Activated naive CD8-positive, alpha-beta T cell (primary cell): ENCODE data around the gene ANKMY1.

Experiments
- H3K27ac Mint-ChIP-seq: one replicate; pipeline ENCODE4 v1.8.0; 2021; ENCODE audit warnings: mixed read lengths
- H3K27me3 Mint-ChIP-seq: one replicate; pipeline ENCODE4 v1.8.0; 2021; ENCODE audit warnings: mixed read lengths
- H3K36me3 Mint-ChIP-seq: one replicate; pipeline ENCODE4 v1.8.0; 2021; ENCODE audit warnings: mixed read lengths
- H3K4me1 Mint-ChIP-seq: one replicate; pipeline ENCODE4 v1.8.0; 2021; ENCODE audit warnings: low read depth, mixed read lengths
- H3K4me3 Mint-ChIP-seq: one replicate; pipeline ENCODE4 v1.8.0; 2021; ENCODE audit warnings: mild to moderate bottlenecking, mixed read lengths
- H3K9me3 Mint-ChIP-seq: one replicate; pipeline ENCODE4 v1.8.0; 2021; ENCODE audit warnings: low read depth, mixed read lengths

The ANKMY1 gene

DNA sequence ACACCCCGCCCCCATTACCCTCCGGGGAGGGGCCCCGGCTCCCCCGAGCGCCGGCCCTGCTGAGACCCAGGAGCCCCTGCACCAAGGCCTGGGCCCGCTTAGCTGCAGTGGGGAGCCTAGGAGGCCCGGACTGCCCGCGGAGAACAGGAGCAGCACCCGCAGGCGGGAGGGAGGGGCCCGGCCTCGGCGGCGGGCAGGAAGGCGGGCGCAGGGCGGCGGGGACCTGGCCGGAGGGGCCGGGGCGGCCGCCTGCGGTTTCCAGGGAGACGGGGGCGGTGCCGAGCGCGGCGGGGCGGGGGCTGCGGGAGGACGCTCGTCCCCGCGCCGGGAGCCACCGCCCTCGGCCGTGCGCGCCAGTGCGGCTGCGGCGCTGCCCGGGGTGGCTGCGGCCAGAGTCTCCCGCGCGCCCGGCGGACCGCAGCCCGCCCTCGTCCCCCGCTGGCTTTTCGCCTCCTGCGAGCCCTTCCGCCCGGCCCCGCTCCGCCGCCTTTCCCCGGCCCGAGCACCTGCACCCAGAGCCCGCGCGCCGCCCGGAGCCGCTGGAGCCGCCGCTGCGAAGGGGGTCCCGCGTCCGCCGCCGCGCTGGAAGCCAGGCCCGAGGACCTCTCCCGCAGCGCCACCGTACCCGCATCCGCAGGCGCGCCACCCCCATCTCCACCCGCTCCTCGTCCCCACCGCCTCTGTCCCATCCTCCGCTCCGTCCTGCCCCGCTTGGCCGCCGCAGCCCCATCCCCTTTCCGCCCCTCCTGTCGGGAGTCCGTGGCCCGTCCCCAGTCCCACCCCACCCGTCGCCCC is 105.1 kb downstream of the ANKMY1 start:
- no peaks in the 10 kb centered on the region for H3K36me3 Mint-ChIP-seq
- H3K9me3 Mint-ChIP-seq = no peaks in the 10 kb centered on the region
- no peak overlapping the region for H3K4me3 Mint-ChIP-seq
- peaks cover 22% of the 10 kb centered on the region for H3K27me3 Mint-ChIP-seq
- no peak overlapping the region for H3K27ac Mint-ChIP-seq
- peaks cover 12% of the 10 kb centered on the region for H3K4me1 Mint-ChIP-seq

DNA sequence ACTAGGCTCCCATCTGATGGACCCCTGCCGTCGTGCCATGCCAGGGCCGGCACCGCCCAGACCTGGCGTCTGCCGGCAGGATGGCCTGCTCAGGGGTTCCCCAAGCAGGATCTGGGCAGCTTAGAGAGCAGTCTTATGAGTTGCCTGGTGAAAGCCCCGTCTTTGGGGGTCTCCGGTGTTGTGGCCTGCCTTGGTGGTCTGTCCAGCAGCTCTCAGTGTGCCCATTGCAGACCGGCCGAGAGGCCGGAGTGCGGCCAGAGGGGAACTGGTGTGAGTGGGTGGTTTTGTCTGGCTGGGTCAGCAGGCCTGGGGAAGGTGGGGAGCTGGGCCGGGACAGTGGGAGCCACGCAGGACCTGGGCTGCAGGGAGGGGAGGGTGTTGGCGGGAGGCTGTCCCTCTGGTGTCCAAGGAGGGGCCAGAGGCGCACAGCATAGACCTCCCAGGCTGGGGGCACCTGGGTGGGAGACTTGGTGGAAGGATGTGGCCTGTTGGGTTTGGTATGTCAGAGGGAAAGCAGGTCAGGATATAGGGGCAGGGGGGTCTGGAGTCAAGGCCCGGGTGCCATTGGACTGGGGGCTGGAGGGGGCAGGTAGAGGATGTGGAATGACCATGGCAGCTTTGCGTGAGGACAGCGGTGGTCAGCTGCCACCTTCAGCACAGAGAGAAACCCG is 105.9 kb downstream of the ANKMY1 start:
- Mint-ChIP-seq H3K36me3 (no peaks in the 10 kb centered on the region), H3K27me3 (peaks cover 23% of the 10 kb centered on the region), H3K9me3 (no peaks in the 10 kb centered on the region), H3K4me3 (peak overlapping the region; percentile 59), H3K27ac (no peak overlapping the region), H3K4me1 (peaks cover 12% of the 10 kb centered on the region)

DNA sequence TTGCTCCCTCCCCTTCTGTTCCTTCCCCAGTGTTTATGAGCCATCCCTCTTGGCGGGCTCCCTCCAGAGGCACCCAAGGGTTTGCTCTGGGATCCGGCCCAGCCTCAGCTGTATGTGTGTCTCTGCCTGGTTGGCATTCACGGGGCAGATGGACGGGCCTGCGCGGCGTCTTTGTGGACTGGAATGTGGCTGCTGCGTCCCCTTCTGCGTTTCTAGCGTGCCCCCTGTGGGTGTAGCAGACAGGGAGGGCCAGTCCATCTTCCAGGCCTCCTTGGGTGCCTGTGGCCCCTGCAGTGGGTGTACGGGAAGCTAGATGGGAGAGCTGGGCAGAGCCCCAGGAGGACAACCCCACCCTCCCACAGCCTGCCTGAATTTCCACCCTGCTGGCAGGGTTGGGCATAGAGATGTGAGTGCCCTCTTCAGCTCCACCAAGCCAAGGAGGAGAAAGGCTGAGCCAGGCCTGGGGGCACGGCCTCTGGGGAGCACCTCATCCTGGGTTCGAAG is 106.6 kb downstream of the ANKMY1 start:
- H3K9me3 Mint-ChIP-seq = no peaks in the 10 kb centered on the region
- peaks cover 12% of the 10 kb centered on the region for H3K4me1 Mint-ChIP-seq
- H3K4me3 Mint-ChIP-seq = no peak overlapping the region
- H3K27me3 Mint-ChIP-seq = peaks cover 23% of the 10 kb centered on the region
- H3K36me3 Mint-ChIP-seq = no peaks in the 10 kb centered on the region
- no peak overlapping the region for H3K27ac Mint-ChIP-seq

DNA sequence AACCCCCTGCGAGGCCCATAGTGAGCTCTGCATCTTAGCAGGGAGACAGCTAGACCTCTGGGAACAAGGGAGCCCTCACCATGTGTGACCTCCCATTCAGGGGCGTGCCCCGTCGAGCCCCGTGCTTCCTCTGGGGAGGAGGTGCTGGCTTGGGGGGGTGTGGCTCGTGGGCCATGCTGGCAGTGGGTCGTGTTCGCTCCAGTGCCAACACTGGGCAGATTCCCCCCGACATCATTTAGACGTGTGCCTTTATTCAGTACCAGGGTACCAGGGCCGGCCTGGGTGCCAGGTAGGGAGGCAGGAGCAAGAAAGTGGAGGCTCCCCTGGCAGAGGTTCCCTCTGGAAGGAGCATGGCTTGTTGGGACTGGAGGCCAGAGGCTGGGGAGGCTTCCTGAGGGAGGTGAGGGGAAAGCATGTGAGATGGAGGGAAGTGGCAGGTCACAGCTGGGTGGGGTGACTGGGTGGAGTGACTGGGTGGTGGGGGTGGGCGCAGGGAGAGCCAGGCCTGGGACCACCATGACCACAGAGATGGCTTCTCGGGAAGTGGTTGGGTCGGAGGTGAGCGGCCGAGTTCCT is 107.2 kb downstream of the ANKMY1 start:
- Mint-ChIP-seq H3K4me3 (peak overlapping the region; percentile 5), H3K27me3 (peaks cover 23% of the 10 kb centered on the region), H3K27ac (no peak overlapping the region), H3K36me3 (no peaks in the 10 kb centered on the region), H3K9me3 (no peaks in the 10 kb centered on the region), H3K4me1 (peaks cover 12% of the 10 kb centered on the region)

DNA sequence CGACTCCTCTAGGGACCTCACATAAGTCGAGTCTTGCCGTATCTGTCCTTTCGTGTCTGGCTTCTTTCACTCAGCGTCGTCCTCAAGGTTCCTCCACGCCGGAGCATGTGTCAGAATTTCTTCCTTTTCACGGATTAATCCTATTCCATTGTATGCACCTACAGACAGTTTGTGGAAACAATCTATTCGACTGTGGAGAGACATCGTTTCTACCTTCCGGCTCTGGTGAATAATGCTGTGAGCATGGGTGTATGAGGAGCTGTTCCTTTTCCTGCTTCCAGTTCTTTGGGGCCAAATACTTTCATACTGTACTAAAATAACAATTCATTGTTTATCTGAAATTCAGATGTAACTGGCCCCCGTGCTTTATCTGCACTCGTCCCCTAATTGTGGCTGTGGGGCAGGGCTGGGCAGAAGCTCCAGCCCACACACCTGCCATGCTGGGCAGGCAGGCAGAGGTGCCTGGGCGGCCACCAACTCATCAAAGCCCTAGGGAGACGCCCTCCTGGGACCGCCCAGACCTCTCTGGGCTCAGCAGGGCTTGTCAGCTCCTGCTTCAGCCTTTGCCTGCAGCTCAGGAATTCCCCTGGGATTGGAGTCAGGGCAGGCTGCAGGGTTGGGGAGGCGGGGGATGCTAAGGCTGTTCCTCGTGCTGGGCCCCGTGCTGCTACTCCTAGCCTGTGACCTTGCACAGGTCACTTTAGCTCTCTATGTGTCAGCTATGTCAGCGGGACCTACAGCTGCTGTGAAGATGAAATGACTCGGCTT is 107.8 kb downstream of the ANKMY1 start:
- Mint-ChIP-seq H3K36me3 (no peaks in the 10 kb centered on the region), H3K4me3 (peak overlapping the region; percentile 5), H3K27me3 (peaks cover 22% of the 10 kb centered on the region), H3K4me1 (peaks cover 12% of the 10 kb centered on the region), H3K9me3 (no peaks in the 10 kb centered on the region), H3K27ac (no peak overlapping the region)

DNA sequence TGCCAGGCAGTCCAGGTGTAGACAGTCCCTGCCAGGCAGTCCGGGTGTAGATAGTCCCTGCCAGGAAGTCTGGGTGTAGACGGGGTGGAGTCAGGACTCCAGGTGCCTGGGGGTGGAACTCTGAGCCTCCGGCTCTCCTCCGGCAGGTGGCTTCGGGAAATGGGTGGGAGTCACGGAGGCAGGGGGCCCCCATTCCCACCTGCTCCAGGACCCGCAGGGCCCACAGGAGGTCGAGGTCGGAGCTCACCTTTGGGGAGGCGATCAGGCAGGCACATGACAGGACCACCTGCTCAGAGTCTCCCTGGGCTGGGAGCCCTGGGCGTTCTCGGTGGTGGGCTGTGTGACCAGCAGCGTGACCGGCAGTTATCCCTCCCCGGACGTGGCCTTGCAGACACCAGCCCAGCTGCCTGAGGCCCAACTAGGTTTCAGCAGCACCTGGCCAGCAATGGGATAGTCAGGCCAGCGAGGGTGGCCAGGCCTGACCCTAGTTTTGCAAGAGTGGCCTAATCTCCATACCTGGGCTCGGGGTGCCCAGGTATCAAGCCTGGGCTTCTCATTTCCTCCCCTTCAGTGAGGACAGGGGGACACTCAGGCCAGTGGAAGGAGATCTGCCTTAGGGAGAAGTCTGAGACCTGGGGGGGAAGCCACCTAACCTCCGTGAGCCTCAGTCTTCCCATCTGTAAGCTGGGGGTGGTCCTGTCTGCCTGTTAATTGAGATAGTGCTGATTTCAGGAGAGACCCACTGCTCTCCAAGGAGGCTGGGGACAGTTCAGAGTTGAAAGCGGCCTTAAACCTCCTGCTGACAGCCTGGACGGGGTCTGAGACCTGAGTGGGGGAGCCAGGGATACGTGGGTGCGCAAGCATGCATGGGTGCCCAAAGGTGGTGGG is 109.2 kb downstream of the ANKMY1 start:
- no peak overlapping the region for H3K4me3 Mint-ChIP-seq
- H3K27me3 Mint-ChIP-seq = peaks cover 18% of the 10 kb centered on the region
- no peaks in the 10 kb centered on the region for H3K36me3 Mint-ChIP-seq
- H3K27ac Mint-ChIP-seq = no peak overlapping the region
- H3K4me1 Mint-ChIP-seq = peaks cover 2% of the 10 kb centered on the region
- H3K9me3 Mint-ChIP-seq = no peaks in the 10 kb centered on the region

DNA sequence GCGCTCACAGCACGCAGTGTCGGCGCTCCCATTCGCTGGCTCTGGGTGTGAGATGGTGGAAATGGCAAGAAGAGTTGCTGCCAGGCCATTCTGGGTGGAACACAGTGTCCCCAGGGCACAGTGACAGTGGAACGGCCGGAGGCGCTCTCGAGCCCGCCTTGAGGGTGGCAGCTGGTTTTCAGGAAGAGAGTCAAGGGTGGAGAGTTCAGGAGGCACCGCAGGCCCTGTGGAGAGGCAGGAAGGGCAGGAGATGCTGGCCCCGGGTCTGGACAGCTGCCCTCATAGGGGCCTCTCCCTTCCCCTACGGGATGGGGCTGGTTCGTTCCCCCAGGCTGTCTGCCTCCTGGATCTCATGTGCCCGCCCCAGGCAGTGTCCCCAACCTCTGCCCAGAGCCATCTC is 109.9 kb downstream of the ANKMY1 start:
- H3K9me3 Mint-ChIP-seq = no peaks in the 10 kb centered on the region
- H3K27me3 Mint-ChIP-seq = peaks cover 18% of the 10 kb centered on the region
- peaks cover 2% of the 10 kb centered on the region for H3K4me1 Mint-ChIP-seq
- no peak overlapping the region for H3K4me3 Mint-ChIP-seq
- no peak overlapping the region for H3K27ac Mint-ChIP-seq
- no peaks in the 10 kb centered on the region for H3K36me3 Mint-ChIP-seq

DNA sequence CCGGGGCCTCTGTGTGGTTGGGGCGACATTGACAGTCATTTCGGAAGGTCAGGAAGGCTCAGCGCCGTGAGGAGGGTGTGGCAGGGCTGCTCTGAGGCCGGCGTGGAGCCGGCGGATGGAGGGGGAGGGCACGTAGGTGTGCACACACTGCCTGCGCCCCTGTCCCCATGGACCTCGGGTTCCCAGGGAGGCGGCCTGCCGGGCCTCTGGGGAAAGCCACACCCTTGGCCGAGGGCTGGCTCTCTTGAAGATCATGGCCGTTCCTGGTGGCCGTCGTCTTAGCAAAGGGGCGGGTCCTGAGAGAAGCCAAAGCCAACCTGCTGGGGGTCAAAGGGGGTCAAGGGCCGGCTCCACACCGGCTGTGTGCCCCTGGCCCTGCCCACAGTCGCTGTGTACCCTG is 110.5 kb downstream of the ANKMY1 start:
- H3K27me3 Mint-ChIP-seq = peaks cover 18% of the 10 kb centered on the region
- no peak overlapping the region for H3K4me3 Mint-ChIP-seq
- H3K27ac Mint-ChIP-seq = no peak overlapping the region
- peaks cover 2% of the 10 kb centered on the region for H3K4me1 Mint-ChIP-seq
- no peaks in the 10 kb centered on the region for H3K36me3 Mint-ChIP-seq
- H3K9me3 Mint-ChIP-seq = no peaks in the 10 kb centered on the region

DNA sequence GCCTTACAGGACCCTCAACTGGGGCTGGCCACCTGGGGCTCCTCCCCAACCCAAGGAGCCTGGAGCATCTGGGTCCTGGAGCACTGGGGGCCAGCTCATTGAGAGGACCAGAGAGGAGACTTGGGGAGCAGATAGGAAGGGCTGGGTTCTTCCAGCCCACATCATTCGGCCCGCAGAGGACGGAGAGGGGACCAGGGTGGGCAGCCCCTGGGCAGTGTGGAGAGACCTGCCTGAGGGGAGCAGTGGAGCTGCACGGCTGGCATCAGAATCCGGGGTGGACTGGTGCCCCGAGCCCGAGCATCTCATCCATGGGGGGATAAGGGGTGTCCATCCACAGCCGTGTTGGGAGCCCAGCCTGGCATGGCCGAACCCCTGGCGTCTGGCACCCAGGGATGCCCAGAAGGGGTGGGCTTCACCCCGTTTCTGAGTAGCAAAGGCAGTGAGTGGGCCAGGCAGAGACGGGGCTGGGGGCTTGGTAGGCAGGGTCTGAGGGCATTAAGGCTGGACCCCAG is 111.1 kb downstream of the ANKMY1 start:
- H3K4me3 Mint-ChIP-seq = no peak overlapping the region
- H3K4me1 Mint-ChIP-seq = no peaks in the 10 kb centered on the region
- no peak overlapping the region for H3K27ac Mint-ChIP-seq
- H3K9me3 Mint-ChIP-seq = no peaks in the 10 kb centered on the region
- H3K36me3 Mint-ChIP-seq = no peaks in the 10 kb centered on the region
- peaks cover 13% of the 10 kb centered on the region for H3K27me3 Mint-ChIP-seq

DNA sequence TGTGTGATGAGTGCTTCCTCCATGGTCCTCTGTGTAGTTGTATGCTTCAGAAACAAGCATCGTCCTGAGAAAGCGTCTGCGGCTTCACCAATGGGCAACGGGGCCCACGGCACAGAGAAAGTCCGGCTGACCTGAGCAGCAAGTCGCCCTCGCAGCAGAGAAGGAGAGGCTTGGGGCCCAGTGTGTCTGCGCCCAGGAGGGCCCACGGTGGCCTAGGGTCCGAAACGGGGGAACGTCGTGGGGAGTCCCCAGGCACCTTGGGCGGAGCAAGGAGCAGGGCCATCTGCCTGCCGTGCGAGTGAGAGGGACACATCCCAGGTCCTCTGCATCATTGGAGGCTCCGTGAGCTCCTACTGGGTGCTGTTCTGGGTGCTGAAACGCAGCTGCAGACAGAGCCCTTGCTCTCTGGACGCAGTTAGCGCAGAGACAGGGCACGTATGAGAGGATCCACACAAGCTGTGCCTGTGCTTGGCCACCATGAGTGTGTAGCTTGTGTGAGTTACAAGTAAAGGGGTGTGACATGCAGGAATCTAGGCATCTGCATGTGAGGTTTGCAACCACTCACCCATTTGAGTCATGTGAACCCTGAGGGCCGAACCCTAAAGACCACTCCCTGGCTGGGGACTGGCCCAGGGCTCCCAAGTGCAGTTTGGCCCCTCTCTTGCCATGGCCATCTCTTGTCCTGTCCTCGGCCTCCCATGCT is 111.7 kb downstream of the ANKMY1 start:
- H3K4me1 Mint-ChIP-seq = no peaks in the 10 kb centered on the region
- no peak overlapping the region for H3K27ac Mint-ChIP-seq
- H3K9me3 Mint-ChIP-seq = no peaks in the 10 kb centered on the region
- no peaks in the 10 kb centered on the region for H3K36me3 Mint-ChIP-seq
- no peak overlapping the region for H3K4me3 Mint-ChIP-seq
- H3K27me3 Mint-ChIP-seq = peaks cover 13% of the 10 kb centered on the region

DNA sequence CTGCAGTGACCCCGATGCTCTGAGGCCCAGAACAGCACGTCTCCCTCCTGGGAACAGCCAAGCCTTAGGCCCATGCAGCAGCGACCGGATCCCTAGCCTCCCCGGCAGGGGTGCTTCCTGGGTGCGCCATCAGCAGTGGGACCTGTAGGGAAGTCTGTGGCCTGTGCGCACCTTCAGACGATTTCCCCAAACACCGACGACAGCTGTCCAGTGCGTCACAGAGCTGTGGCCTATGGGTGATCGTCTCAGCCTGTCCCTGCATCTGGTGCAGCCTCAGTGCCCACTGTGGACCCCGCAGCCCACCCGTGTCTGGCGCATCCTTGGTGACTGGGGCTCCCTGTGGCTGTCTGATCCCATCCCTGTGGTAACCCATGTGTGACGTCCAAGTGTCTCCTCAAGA is 113.3 kb downstream of the ANKMY1 start:
- Mint-ChIP-seq H3K27ac (no peak overlapping the region), H3K36me3 (no peaks in the 10 kb centered on the region), H3K4me3 (no peak overlapping the region), H3K4me1 (no peaks in the 10 kb centered on the region), H3K27me3 (peaks cover 5% of the 10 kb centered on the region), H3K9me3 (no peaks in the 10 kb centered on the region)

DNA sequence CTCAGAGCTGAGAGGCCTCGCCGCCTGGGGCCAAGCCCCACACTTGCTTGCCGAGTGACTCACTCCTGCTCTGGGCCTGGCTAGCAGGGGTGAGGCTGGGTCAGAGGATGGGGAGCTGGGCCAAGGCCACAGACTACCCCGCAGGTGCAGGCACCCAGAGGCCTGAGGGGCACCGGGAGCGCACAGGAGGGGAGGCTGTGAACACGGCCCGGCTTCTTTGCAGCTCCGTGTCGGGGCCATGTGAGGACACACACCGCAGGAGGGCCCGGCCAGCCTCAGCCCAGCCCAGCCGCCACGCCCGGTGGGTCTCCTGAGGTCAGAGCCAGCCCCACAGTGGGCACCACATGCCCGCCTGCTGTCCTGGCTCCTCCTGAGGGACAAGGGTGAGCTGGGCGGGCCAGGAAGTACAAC is 113.9 kb downstream of the ANKMY1 start:
- Mint-ChIP-seq H3K27ac (no peak overlapping the region), H3K9me3 (no peaks in the 10 kb centered on the region), H3K27me3 (peaks cover 3% of the 10 kb centered on the region), H3K36me3 (no peaks in the 10 kb centered on the region), H3K4me3 (no peak overlapping the region), H3K4me1 (no peaks in the 10 kb centered on the region)

DNA sequence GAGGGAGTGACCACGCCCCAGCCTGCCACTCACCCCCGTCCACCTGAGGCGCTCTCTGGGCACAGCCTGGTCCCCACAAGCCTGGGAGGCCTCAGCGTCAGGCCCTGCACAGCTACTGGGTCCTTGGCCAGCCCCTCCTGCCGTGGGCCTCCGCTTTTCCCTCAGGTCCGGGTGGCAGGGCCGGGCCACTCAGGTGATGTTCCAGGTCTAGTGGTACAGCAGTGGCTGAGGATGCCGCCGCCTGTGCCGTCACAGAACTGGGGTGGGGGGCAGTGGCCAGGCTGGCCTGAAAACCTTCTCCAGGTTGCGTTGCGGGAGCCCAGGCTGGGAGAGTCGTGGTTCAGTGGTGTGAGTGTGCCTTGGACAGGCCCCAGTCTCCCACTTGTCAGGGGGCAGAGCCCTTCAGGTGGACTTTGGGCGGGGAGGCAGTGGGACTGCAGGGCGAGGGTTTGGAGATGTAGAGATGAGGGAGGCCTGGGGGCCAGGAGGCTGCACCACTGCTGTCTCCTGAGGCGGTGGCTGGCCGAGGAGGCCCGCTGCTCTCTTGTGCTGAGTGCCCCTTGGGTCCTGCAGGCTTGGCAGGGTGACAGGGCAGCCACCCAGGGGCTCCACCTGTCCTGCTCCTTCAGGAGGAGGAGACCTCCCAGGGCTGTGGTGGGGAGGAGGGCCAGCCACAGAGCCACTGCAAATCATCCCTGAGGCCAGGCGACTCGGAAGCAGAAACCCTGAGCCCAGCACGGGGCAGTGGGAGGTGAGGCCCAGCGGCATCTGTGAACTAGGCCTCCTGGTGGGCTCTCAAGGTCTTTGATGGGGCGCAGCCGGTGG is 114.7 kb downstream of the ANKMY1 start:
- no peaks in the 10 kb centered on the region for H3K4me1 Mint-ChIP-seq
- H3K27ac Mint-ChIP-seq = no peak overlapping the region
- no peaks in the 10 kb centered on the region for H3K36me3 Mint-ChIP-seq
- peaks cover 2% of the 10 kb centered on the region for H3K27me3 Mint-ChIP-seq
- no peak overlapping the region for H3K4me3 Mint-ChIP-seq
- H3K9me3 Mint-ChIP-seq = no peaks in the 10 kb centered on the region
